A549 (cell line): Measurements from ENCODE around the gene UQCC3. TPM values are rescaled to one million over a fixed set of nuclear protein-coding genes. Genes with fewer than 3 reads are reported as not detected.
"Not testable (repeated sequence)": the region's sequence is repeated elsewhere in the genome, so short reads cannot be mapped to it uniquely, and the experiment has no call there.

Experiments used
- ATAC-seq, 2 experiments: fragments of 200-7000 bp in 1 of 2; fragments of >200 bp in 1 of 2; cut with Nextera tagmentation in 1 of 2; cut with Tn5 transposase in 1 of 2; 3 replicates each; pipeline versions ENCODE4 v1.8.0 to v1.9.1; 2018 to 2020; ENCODE audit warnings: mild to moderate bottlenecking in 1 of 2, moderate library complexity in 1 of 2
- CTCF ChIA-PET: fragments of 300-600 bp; sonication (Branson Sonifier 250); formaldehyde crosslinking; extraction: SDS; loops from one replicate; lab custom pipeline; 2021; ENCODE audit warnings: antibody characterized with exemption, inconsistent platforms; lab: Yijun Ruan, JAX
- POLR2A ChIA-PET: fragments of 350-600 bp; formaldehyde crosslinking; extraction: SDS; loops from one replicate; lab custom pipeline; 2021; ENCODE audit warnings: antibody characterized with exemption, inconsistent platforms; lab: Yijun Ruan, JAX
- DNase-seq, 2 experiments: peaks; one replicate each; pipeline versions ENCODE4 v3.0.0 to v3.0.0-alpha.2; 2011 to 2016; ENCODE audit warnings: low read depth in 1 of 2, low spot score in 1 of 2
- FAIRE-seq: peaks from 2 replicates; lab custom pipeline; 2011; peaks lifted over from hg19 to GRCh38; lab: Jason Lieb, UNC
- H3K27ac ChIP-seq, 2 experiments: fragments of >200 bp; sonication (Bioruptor Twin); formaldehyde crosslinking; 3 replicates each; pipeline ENCODE4 v1.5.1; 2016 to 2017
- H3K4me1 ChIP-seq: fragments of >200 bp; sonication (Bioruptor Twin); formaldehyde crosslinking; 3 replicates; pipeline ENCODE4 v1.6.1; 2016
- H3K4me2 ChIP-seq: fragments of >200 bp; sonication (Bioruptor Twin); formaldehyde crosslinking; 3 replicates; pipeline ENCODE4 v1.6.1; 2016
- H3K4me3 ChIP-seq: fragments of >200 bp; sonication (Bioruptor Twin); formaldehyde crosslinking; 3 replicates; pipeline ENCODE4 v1.5.1; 2016
- H3K9me3 ChIP-seq: fragments of >200 bp; sonication (Bioruptor Twin); formaldehyde crosslinking; 3 replicates; pipeline ENCODE4 v1.6.1; 2016
- ATOH8 ChIP-seq: fragments of 250-450 bp; sonication (Bioruptor Pico); IDR thresholded peaks from 2 replicates; pipeline ENCODE4 v1.5.0; 2020; ENCODE audit warnings: low read depth, mild to moderate bottlenecking, moderate library complexity
- BCL3 ChIP-seq: fragments of >200 bp; sonication (Bioruptor Twin); formaldehyde crosslinking; IDR thresholded peaks from 3 replicates; pipeline ENCODE4 v1.6.1; 2016
- CBX2 ChIP-seq: fragments of 200-600 bp; sonication (generic); IDR thresholded peaks from 2 replicates; pipeline ENCODE4 v1.6.1; 2016; ENCODE audit warnings: low read depth, mild to moderate bottlenecking, borderline replicate concordance
- EHF ChIP-seq: fragments of 250-450 bp; sonication (Bioruptor Pico); IDR thresholded peaks from 2 replicates; pipeline ENCODE4 v1.5.0; 2020; ENCODE audit warnings: mild to moderate bottlenecking
- ELK1 ChIP-seq: fragments of 150-350 bp; IDR thresholded peaks from 2 replicates; pipeline ENCODE4 v1.6.1; 2014; ENCODE audit warnings: low read depth, mild to moderate bottlenecking, low read length
- FOSB ChIP-seq: fragments of 250-450 bp; sonication (Bioruptor Pico); IDR thresholded peaks from 2 replicates; pipeline ENCODE4 v1.5.0; 2020; ENCODE audit warnings: mild to moderate bottlenecking, moderate library complexity
- GATA3 ChIP-seq: IDR thresholded peaks from 2 replicates; pipeline ENCODE4 v1.6.1; 2012; ENCODE audit warnings: borderline replicate concordance
- HES2 ChIP-seq: fragments of >200 bp; sonication (Bioruptor Twin); formaldehyde crosslinking; IDR thresholded peaks from 2 replicates; pipeline ENCODE4 v1.6.1; 2016
- HEYL ChIP-seq: fragments of 250-450 bp; sonication (Bioruptor Pico); IDR thresholded peaks from 2 replicates; pipeline ENCODE4 v1.8.0; 2021; ENCODE audit warnings: mild to moderate bottlenecking, moderate library complexity
- HOXB13 ChIP-seq: fragments of 250-450 bp; sonication (Bioruptor Pico); IDR thresholded peaks from 2 replicates; pipeline ENCODE4 v1.5.0; 2020; ENCODE audit warnings: low read depth, mild to moderate bottlenecking, moderate library complexity
- HOXB5 ChIP-seq: fragments of 250-450 bp; sonication (Bioruptor Pico); IDR thresholded peaks from 2 replicates; pipeline ENCODE4 v1.5.0; 2020; ENCODE audit warnings: mild to moderate bottlenecking, moderate library complexity
- MAFK ChIP-seq: fragments of 450-650 bp; IDR thresholded peaks from 2 replicates; pipeline ENCODE4 v1.6.1; 2014; ENCODE audit not compliant: partially characterized antibody
- MAZ ChIP-seq: fragments of 150-350 bp; IDR thresholded peaks from 2 replicates; pipeline ENCODE4 v1.6.1; 2014; ENCODE audit warnings: antibody characterized with exemption, low read depth, low read length, borderline replicate concordance
- NPAS2 ChIP-seq: fragments of 250-450 bp; sonication (Bioruptor Pico); IDR thresholded peaks from 2 replicates; pipeline ENCODE4 v1.8.0; 2022; ENCODE audit warnings: mild to moderate bottlenecking, moderate library complexity, borderline replicate concordance
- NR3C1 ChIP-seq: fragments of >200 bp; sonication (Bioruptor Twin); formaldehyde crosslinking; IDR thresholded peaks from 3 replicates; pipeline ENCODE4 v1.6.1; 2017
- POLR2A ChIP-seq: IDR thresholded peaks from 2 replicates; pipeline ENCODE4 v1.6.1; 2012; ENCODE audit warnings: mild to moderate bottlenecking, low read length
- RARB ChIP-seq: fragments of 250-450 bp; sonication (Bioruptor Pico); IDR thresholded peaks from 2 replicates; pipeline ENCODE4 v1.8.0; 2021; ENCODE audit warnings: mild to moderate bottlenecking, moderate library complexity
- RNF2 ChIP-seq: fragments of 200-600 bp; sonication (generic); IDR thresholded peaks from 2 replicates; pipeline ENCODE4 v1.6.1; 2016; ENCODE audit warnings: low read depth, mild to moderate bottlenecking, antibody characterized with exemption, moderate library complexity, borderline replicate concordance
- SREBF2 ChIP-seq: fragments of 450-650 bp; IDR thresholded peaks from 2 replicates; pipeline ENCODE4 v1.6.1; 2014; ENCODE audit warnings: mild to moderate bottlenecking, moderate library complexity
- TFCP2L1 ChIP-seq: fragments of 250-450 bp; sonication (Bioruptor Pico); IDR thresholded peaks from 2 replicates; pipeline ENCODE4 v1.5.0; 2021; ENCODE audit warnings: mild to moderate bottlenecking
- ZFP36 ChIP-seq: fragments of 450-650 bp; IDR thresholded peaks from 2 replicates; pipeline ENCODE4 v1.6.1; 2014; ENCODE audit warnings: borderline replicate concordance; ENCODE audit not compliant: partially characterized antibody
- WGBS: methylation state at CpG from one replicate; pipeline ENCODE4 v1.1.6; 2017; ENCODE audit errors: missing lambda C conversion rate; 5-methylcytosine and 5-hydroxymethylcytosine counted together
- polyA plus RNA-seq, 4 experiments: library from polyadenylated mRNA; depleted of rRNA in 3 of 4; stranded (reverse); fragments of >200 nt; fragmentation: RNase III in 1 of 4; extraction: RNeasy Plus Mini Kit Qiagen cat#74134 plus additional on column Dnase treatment in 1 of 4; gene quantifications; 2 replicates in 3 of 4; 3 replicates in 1 of 4; pipeline ENCODE4 v1.2.3, GENCODE V29; 2011 to 2017

The UQCC3 gene
- polyA plus RNA-seq, 2 of the 4 experiments (the other 2 are of a cell fraction) = 20.2 to 27.8 TPM

- 97% methylated on average over 10 of the region's 10 CpGs for WGBS
- ChIA-PET CTCF (interaction anchor here (0.6 to 9.0 kb wide), 4 partner anchors 12 to 281 kb away, joined by 3 to 72 read pairs (median 5); partner anchors contain the start of gene LRRN4CL), POLR2A (interaction anchor here (0.6 to 2.8 kb wide), 5 partner anchors 8 to 84 kb away, joined by 3 to 36 read pairs (median 5); partner anchors contain the start of genes C11orf98, CSKMT, INTS5 and TUT1)
- peaks cover 25% of the 10 kb centered on the region for H3K4me1 ChIP-seq
- not testable (repeated sequence) for H3K4me2 ChIP-seq, H3K9me3 ChIP-seq, H3K27ac ChIP-seq, DNase-seq, FAIRE-seq, H3K4me3 ChIP-seq, ATAC-seq
- peak; percentile 66 for TF ChIP-seq MAFK
These were observed 3.9 kb downstream of the UQCC3 start for GRCh38 chr11:62675415-62675814.

GRCh38 chr11:62676698-62677097 is 5.2 kb downstream of the UQCC3 start:
- no peaks in the 10 kb centered on the region for H3K9me3 ChIP-seq
- no peak for ATAC-seq
- peaks cover 30% of the 10 kb centered on the region for H3K4me1 ChIP-seq
- no peak overlapping the region for H3K4me3 ChIP-seq
- TF ChIP-seq HEYL (CRISPR knock-in tag) = no peak
- no peak for TF ChIP-seq CBX2
- TF ChIP-seq SREBF2 = no peak
- no peak for TF ChIP-seq RARB (CRISPR knock-in tag)
- no peak for TF ChIP-seq ZFP36
- no peak for TF ChIP-seq HOXB5 (CRISPR knock-in tag)
- POLR2A ChIA-PET = interaction anchor here (0.6 to 1.8 kb wide), 6 partner anchors 10 to 110 kb away, joined by 3 to 11 read pairs (median 4); partner anchors contain the start of genes C11orf98, CSKMT, HNRNPUL2 and INTS5
- H3K4me2 ChIP-seq = no peak overlapping the region
- H3K27ac ChIP-seq = no peak overlapping the region
- 53% methylated on average over 6 of the region's 6 CpGs for WGBS
- no peak for DNase-seq
- FAIRE-seq = no peak
- CTCF ChIA-PET = interaction anchor here (0.9 to 9.0 kb wide), 6 partner anchors 8 to 93 kb away, joined by 3 to 72 read pairs (median 4); partner anchors contain the start of genes EML3 and LRRN4CL

GRCh38 chr11:62677156-62677555 is 5.7 kb downstream of the UQCC3 start:
- POLR2A ChIA-PET = interaction anchor here (0.6 to 1.8 kb wide), 5 partner anchors 10 to 109 kb away, joined by 3 to 11 read pairs (median 6); partner anchors contain the start of genes C11orf98, CSKMT, HNRNPUL2 and INTS5
- CTCF ChIA-PET = interaction anchor here (1.1 to 9.0 kb wide), 4 partner anchors 10 to 65 kb away, joined by 3 to 72 read pairs (median 4); partner anchors contain the start of genes EML3 and LRRN4CL
- Histone ChIP-seq H3K4me3 (no peak overlapping the region), H3K4me1 (peaks cover 30% of the 10 kb centered on the region), H3K9me3 (no peaks in the 10 kb centered on the region), H3K27ac (no peak overlapping the region), H3K4me2 (0 out of 3 replicates have a peak overlapping the region, but pooled peaks have one; percentile 90)
- no peak for FAIRE-seq
- WGBS = 89% methylated on average over 6 of the region's 6 CpGs
- ATAC-seq = no peak
- TF ChIP-seq NPAS2 (CRISPR knock-in tag) (no peak), NR3C1 (no peak), HOXB13 (no peak), GATA3 (no peak), TFCP2L1 (CRISPR knock-in tag) (no peak), EHF (CRISPR knock-in tag) (no peak), HES2 (no peak), RNF2 (no peak), HOXB5 (CRISPR knock-in tag) (no peak), MAZ (no peak), BCL3 (no peak)
- DNase-seq = no peak

GRCh38 chr11:62677714-62678113 is 6.2 kb downstream of the UQCC3 start:
- POLR2A ChIA-PET = interaction anchor here (1.2 to 1.8 kb wide), 2 partner anchors 49 to 109 kb away, joined by 3 to 6 read pairs; partner anchors contain the start of gene HNRNPUL2
- Histone ChIP-seq H3K9me3 (no peaks in the 10 kb centered on the region), H3K4me2 (peak overlapping the region; percentile 90), H3K4me3 (peak overlapping the region; percentile 67), H3K4me1 (peaks cover 28% of the 10 kb centered on the region), H3K27ac (peak overlapping the region in 1 of 2 experiments; percentile 92; a peak in 2 of 6 replicates)
- FAIRE-seq (no peak), DNase-seq (no peak), ATAC-seq (no peak)
- WGBS = 75% methylated on average over 15 of the region's 15 CpGs
- CTCF ChIA-PET = interaction anchor here (1.2 to 9.0 kb wide), 4 partner anchors 15 to 66 kb away, joined by 4 to 72 read pairs (median 5); partner anchors contain the start of genes EML3 and LRRN4CL
- TF ChIP-seq GATA3 (no peak), HOXB13 (no peak), FOSB (CRISPR knock-in tag) (no peak), ATOH8 (CRISPR knock-in tag) (no peak), RARB (CRISPR knock-in tag) (no peak), POLR2A (no peak), ELK1 (no peak)
